GM12892 (cell line): ENCODE results near the gene CAPN6. TPM values are rescaled to one million over a fixed set of nuclear protein-coding genes. Genes with fewer than 3 reads are reported as not detected.

Experiments used
- DNase-seq: peaks from one replicate; pipeline ENCODE4 v3.0.0; 2011; ENCODE audit not compliant: insufficient read length
- FAIRE-seq: peaks from 2 replicates; lab custom pipeline; 2011; peaks lifted over from hg19 to GRCh38; lab: Jason Lieb, UNC
- POLR2A ChIP-seq: IDR thresholded peaks from 2 replicates; pipeline ENCODE4 v1.6.1; 2011; ENCODE audit warnings: low read depth, low read length, control low read depth
- POLR2AphosphoS5 ChIP-seq: IDR thresholded peaks from 2 replicates; pipeline ENCODE4 v1.6.1; 2011; ENCODE audit warnings: low read depth, low read length, control low read depth
- TAF1 ChIP-seq: IDR thresholded peaks from 2 replicates; pipeline ENCODE4 v1.6.1; 2011; ENCODE audit warnings: low read depth, mild to moderate bottlenecking, control low read depth, low read length, borderline replicate concordance
- polyA plus RNA-seq: library from polyadenylated mRNA; unstranded; fragments of >200 nt; gene quantifications from one replicate; pipeline ENCODE4 v1.2.1, GENCODE V29; 2012; ENCODE audit warnings: missing spikeins, inconsistent platforms; ENCODE audit not compliant: missing spikeins

Gene CAPN6, protein sequence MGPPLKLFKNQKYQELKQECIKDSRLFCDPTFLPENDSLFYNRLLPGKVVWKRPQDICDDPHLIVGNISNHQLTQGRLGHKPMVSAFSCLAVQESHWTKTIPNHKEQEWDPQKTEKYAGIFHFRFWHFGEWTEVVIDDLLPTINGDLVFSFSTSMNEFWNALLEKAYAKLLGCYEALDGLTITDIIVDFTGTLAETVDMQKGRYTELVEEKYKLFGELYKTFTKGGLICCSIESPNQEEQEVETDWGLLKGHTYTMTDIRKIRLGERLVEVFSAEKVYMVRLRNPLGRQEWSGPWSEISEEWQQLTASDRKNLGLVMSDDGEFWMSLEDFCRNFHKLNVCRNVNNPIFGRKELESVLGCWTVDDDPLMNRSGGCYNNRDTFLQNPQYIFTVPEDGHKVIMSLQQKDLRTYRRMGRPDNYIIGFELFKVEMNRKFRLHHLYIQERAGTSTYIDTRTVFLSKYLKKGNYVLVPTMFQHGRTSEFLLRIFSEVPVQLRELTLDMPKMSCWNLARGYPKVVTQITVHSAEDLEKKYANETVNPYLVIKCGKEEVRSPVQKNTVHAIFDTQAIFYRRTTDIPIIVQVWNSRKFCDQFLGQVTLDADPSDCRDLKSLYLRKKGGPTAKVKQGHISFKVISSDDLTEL
- not detected for polyA plus RNA-seq

DNA sequence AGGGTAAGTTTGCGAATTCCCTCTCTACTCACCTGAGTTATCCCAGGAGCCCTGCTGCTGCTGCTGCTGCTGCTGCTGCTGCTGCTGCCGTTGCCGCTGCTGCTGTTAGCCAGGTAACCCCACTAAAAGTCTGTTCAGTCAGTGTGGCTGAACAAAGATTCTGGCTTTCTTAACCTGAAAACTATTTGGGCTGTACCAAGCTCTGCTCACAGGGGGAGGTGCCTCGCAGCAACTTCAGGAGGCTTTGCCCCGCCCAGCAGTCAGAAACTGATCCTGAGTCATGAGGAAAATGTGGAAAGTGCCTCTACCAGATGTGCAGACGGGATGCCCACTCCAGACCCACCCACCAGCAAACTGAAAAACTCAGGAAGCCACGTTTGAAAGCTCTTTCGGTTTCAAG lies at the start of gene CAPN6:
Gene CAPN6 (minus strand): TSS at position 145 of the 400 bp plus-strand sequence. CDS start 6,547 bp downstream, outside the sequence.
- no peak for FAIRE-seq
- no peak for TF ChIP-seq POLR2AphosphoS5
- no peak for TF ChIP-seq POLR2A
- no peak for TF ChIP-seq TAF1
- DNase-seq, result no peak

DNA sequence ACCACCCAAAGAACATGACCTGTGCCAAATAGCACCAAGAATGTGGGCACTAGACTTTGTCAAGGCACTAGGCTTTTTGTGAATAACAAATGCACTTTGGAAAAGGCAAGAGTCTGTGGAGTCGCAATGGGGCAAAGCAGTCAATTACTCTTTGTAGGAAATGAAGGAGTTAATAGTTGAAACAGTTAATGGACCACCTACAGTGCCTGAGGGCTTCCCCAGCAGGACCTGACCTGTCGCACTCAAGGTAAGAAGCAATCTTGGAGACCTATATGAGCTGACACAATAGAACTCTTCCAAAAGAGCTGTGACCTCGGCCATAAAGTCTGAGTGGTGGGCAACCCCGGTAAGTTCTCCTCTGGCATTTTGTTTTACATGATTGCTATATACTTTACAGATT lies 49.2 kb upstream of the CAPN6 start:
- no peak for FAIRE-seq

DNA sequence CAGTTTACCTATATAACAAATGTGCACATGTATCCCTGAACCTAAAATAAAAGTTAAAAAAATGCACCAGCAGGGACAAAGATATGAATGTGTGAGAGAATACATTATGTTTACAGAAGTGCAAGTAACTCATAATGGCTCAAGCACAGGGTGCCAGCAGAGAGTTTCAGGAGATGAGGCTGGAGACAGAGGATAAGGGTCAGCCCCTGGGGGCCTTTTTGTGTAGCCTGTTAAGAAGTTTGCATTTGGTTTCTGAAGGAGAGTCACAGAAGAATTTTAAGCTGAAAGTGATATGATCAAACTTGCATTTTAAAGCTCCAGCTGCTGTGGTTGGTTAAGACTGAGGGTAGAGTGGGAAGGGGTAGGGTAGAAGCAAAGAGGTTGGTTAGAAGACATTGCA lies 48.6 kb upstream of the CAPN6 start:
- TF ChIP-seq TAF1 (no peak), POLR2AphosphoS5 (no peak), POLR2A (no peak)
- DNase-seq (no peak), FAIRE-seq (no peak)

More for the DNA sequence above, 49.2 kb upstream of the CAPN6 start:
- no peak for TF ChIP-seq POLR2AphosphoS5
- no peak for TF ChIP-seq POLR2A
- no peak for TF ChIP-seq TAF1
- no peak for DNase-seq

DNA sequence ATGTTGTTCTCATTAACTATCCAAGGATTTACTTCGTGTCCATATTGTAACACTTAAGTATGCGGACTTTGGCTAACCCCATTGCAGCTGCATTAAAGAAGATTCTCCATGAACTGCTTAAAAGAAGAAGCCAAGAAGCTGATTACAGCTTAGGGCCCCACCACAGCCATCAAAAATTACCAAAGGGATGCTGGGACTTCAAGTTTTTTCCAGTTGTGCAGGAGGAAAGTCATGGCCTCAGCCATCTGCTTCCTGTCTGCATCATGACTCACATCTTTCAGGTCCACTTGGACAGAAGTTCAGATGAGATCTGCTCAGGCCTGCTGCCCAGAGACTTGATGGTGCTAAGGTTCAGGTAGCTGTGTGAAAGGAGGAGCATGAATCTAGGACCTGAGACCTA lies 38.8 kb upstream of the CAPN6 start:
- DNase-seq (no peak), FAIRE-seq (no peak)
- TF ChIP-seq TAF1, result no peak
- TF ChIP-seq POLR2AphosphoS5, result no peak
- no peak for TF ChIP-seq POLR2A

DNA sequence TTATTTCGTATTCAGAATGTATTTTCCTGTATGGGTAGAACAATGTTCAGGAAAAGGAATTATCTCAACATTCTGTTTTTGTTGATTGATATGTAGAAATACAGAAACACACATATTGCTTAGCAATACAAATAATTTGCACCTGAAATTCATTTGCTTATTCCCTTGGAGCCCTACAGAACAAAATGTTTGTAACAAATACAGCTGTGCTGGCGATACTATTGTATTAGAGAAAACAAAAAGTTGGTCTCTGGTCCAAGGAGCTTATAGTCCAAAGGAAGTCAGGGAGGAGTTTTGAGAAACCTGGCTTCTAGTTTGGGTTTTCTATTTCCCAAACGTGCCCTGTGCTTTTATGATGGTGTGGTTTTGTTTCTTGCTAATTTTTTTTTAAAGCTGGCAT lies 37.8 kb upstream of the CAPN6 start:
- DNase-seq (no peak), FAIRE-seq (no peak)
- TF ChIP-seq POLR2A (no peak), TAF1 (no peak), POLR2AphosphoS5 (no peak)

DNA sequence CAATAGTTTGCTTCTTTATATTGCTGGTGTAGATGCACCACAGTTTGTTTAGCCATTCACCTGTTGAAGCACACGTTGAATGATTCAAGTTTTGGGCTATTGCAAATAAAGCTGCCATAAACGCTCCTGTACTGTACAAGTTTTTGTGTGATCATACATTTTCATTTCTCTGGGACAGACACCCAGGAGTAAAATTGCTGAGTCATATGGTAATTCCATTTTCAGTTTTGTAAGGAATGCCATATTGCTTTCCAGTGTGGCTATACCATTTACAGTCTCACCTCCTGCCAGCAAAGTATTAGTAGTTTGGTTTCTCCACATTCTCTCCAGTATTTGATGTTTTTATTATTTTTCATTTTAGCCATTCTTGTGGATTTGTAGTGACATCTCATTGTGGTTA lies 32.0 kb upstream of the CAPN6 start:
- DNase-seq, result no peak
- no peak for FAIRE-seq
- TF ChIP-seq POLR2A (no peak), TAF1 (no peak), POLR2AphosphoS5 (no peak)

DNA sequence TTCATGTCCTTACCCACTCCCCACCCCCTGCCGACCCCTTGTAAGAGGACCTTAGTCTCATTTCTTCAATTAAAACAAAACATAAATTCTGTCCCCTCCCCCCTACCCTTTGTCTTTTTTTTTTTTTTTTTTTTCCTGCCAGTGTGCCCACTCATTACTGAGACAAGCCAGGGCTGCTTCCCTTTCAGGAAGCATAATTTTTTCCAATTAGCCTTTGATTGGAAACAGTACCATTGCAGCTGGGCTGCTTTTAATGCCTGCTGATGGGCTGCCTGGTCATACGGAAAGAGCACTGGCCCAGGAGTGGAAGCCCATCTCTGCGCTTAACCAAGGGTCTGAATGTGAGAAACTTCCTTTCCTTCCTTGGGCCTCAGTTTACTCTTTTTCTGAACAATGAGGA lies 18.6 kb upstream of the CAPN6 start:
- TF ChIP-seq POLR2A (no peak), TAF1 (no peak), POLR2AphosphoS5 (no peak)
- no peak for FAIRE-seq
- DNase-seq, result no peak

DNA sequence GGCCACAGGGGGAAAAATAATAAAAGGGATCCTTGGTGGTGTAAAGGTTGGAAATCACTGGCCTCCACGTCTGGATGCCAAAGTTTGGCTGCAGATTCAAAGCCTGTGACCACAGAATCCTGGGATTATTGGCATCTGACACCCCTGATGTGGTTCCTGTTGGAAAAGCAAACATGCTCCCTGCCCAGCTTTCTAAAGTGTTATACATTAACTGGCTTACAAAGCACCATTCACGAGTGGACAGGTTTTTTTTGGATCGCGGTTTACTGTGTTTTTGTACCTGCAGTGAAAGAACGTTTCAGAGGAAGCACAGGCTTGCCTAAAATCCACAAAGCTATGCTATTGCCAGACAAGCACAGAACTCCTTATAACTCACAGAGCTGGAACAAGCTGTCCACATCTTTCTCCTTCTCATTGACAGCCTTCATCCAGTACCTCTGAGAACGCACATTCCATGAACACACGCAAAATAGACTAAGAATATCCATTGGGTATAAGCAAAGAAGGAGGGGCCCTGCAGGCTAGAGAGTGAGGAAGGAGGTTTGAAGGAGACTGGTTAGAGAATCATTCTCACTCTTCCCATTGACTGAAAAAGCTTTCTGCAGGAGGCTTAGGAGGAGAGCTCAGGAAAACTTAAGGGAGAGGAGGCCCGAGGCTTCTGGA lies 14.5 kb upstream of the CAPN6 start:
- DNase-seq (no peak), FAIRE-seq (no peak)
- TF ChIP-seq POLR2AphosphoS5, result no peak

DNA sequence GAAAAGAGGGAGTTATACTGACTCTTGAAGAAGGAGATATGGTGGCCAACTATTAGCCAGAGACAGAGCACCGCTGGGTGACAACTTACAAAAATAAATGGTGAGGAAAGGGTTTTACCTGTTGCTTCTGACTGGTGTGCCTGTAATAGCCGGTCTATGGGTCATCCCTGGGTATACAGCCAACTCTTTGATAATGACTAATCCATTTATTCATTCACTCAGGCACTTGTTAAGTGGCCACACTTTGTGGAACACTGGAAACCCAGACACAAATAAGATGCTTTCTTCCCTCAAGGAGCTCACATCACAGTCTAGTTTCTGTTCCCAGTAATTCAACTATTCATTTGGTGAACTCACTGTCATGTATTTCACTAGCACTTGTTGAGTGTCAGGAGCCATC lies 13.2 kb upstream of the CAPN6 start:
- DNase-seq, result no peak
- TF ChIP-seq POLR2A, result no peak
- TF ChIP-seq POLR2AphosphoS5, result no peak
- no peak for TF ChIP-seq TAF1
- no peak for FAIRE-seq

DNA sequence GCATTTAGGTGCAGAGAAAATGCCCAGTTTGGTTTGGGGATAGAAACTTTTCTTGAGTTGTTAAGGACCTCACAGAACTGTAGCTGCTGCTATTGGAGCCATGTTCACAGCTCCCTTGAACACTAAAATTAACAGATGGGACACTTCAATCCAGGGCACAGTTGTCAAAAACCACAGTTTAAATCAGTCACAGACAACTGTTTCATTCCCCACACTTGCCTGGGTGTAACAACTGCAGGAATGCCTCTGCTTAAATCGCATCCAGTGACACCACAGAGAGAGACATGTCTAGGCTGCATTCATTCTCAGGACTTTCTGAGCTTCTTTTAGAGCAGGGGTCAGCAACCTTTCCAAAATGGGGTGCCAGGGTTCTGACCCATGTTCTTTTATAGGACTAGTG lies 12.7 kb upstream of the CAPN6 start:
- TF ChIP-seq TAF1, result no peak
- no peak for TF ChIP-seq POLR2A
- no peak for TF ChIP-seq POLR2AphosphoS5
- DNase-seq, result no peak
- FAIRE-seq, result no peak

DNA sequence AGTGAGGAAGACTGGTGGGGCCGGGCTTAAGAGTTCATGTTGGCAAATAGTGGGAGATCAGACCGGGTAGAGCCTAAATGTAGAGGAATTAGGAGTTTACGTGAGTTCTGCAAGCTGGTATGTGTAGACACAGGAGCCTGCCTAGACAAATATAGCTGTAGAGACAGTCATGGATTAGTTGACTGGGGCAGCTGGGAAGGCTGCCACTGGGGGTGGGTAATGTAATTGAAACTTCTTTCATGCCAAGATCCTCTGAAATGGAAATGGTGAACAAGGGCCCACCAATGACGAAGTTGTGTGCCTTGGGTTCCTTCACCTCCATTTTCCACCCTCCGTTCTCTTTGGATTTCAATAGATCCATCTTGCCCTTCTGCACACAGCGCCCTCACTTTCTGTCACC lies 11.9 kb upstream of the CAPN6 start:
- DNase-seq, result no peak
- no peak for TF ChIP-seq TAF1
- no peak for TF ChIP-seq POLR2AphosphoS5
- TF ChIP-seq POLR2A, result no peak
- FAIRE-seq, result no peak

DNA sequence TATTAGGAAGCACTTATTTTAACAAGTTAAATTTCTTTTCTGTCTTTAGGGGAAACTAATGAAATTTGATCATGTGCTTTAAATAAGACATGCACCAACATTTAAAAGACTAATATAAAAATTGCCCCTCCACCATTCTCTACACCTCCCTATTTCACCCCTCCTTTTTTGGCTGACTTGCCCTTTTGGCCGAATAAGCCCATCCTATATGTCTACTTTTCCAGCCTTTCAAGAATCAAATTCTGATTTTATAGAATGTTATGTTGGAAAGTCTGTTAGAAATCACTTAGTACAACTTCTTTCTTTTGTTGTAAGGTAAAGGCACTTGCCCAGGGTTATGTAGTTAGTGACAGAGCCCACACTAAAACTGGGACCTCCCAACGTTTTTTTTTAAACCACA lies 1.8 kb downstream of the CAPN6 start:
- TF ChIP-seq TAF1 (no peak), POLR2AphosphoS5 (no peak), POLR2A (no peak)
- FAIRE-seq (no peak), DNase-seq (no peak)
